SU-DHL-6 (cell line): ENCODE results near the gene TRPM7.

Experiments
- H2AFZ ChIP-seq: fragments of 200-600 bp; sonication (generic); 2 replicates; pipeline ENCODE4 v1.6.1; 2014; ENCODE audit warnings: low read depth, mild to moderate bottlenecking, moderate library complexity, mixed read lengths, antibody characterized with exemption, low read length; ENCODE audit not compliant: severe bottlenecking
- H3F3A ChIP-seq: fragments of 200-600 bp; shearing (Covaris generic); 2 replicates; pipeline ENCODE4 v1.6.0; 2016; ENCODE audit warnings: antibody characterized with exemption, mild to moderate bottlenecking; ENCODE audit not compliant: insufficient read depth
- H3K27ac ChIP-seq: fragments of 200-600 bp; sonication (generic); 2 replicates; pipeline ENCODE4 v1.5.1; 2016; ENCODE audit warnings: low read depth, mild to moderate bottlenecking, low read length, moderate library complexity, mixed read lengths
- H3K27me3 ChIP-seq: fragments of 200-600 bp; sonication (generic), shearing (Covaris generic); 2 replicates; pipeline ENCODE4 v1.6.0; 2014; ENCODE audit warnings: mild to moderate bottlenecking, low read length
- H3K36me3 ChIP-seq: fragments of 200-600 bp; sonication (generic); 2 replicates; pipeline ENCODE4 v1.6.1; 2014; ENCODE audit warnings: mild to moderate bottlenecking, low read length, mixed read lengths
- H3K4me2 ChIP-seq: fragments of 300-600, 200-600 bp; shearing (Covaris generic), sonication (generic); 2 replicates; pipeline ENCODE4 v1.6.0; 2014; ENCODE audit warnings: low read length, low read depth, mild to moderate bottlenecking; ENCODE audit not compliant: poor library complexity, severe bottlenecking
- H3K4me3 ChIP-seq: fragments of 200-600 bp; sonication (generic); 2 replicates; pipeline ENCODE4 v1.5.1; 2014; ENCODE audit warnings: antibody characterized with exemption, low read length, mild to moderate bottlenecking, mixed read lengths; ENCODE audit not compliant: insufficient read depth, poor library complexity, severe bottlenecking
- H3K79me2 ChIP-seq: fragments of 200-600 bp; sonication (generic); 2 replicates; pipeline ENCODE4 v1.6.1; 2014; ENCODE audit warnings: mild to moderate bottlenecking, low read length, moderate library complexity; ENCODE audit not compliant: insufficient read depth
- H3K9ac ChIP-seq: fragments of 200-600 bp; sonication (generic); 2 replicates; pipeline ENCODE4 v1.7.0; 2014; ENCODE audit warnings: mild to moderate bottlenecking, low read length
- H3K9me2 ChIP-seq: fragments of 200-600 bp; sonication (generic); replicated peaks from 2 replicates; pipeline ENCODE4 v1.6.1; 2014; ENCODE audit warnings: low read length; ENCODE audit not compliant: insufficient read depth
- H3K9me3 ChIP-seq: fragments of 200-600 bp; sonication (generic); 2 replicates; pipeline ENCODE4 v1.6.1; 2014; ENCODE audit warnings: low read length, mixed read lengths; ENCODE audit not compliant: insufficient read depth
- H4K20me1 ChIP-seq: fragments of 200-600 bp; sonication (generic); 2 replicates; pipeline ENCODE4 v1.6.1; 2014; ENCODE audit warnings: low read depth, mild to moderate bottlenecking, antibody characterized with exemption, low read length, moderate library complexity, mixed read lengths
- CTCF ChIP-seq: fragments of 200-600 bp; sonication (generic); IDR thresholded peaks from one replicate; pipeline ENCODE4 v1.5.1; 2017; ENCODE audit warnings: antibody characterized with exemption, mild to moderate bottlenecking, low read length, moderate library complexity; ENCODE audit not compliant: insufficient read depth, poor library complexity, severe bottlenecking
- EZH2phosphoT487 ChIP-seq: fragments of 200-600 bp; sonication (generic), shearing (Covaris generic); conservative IDR thresholded peaks from 2 replicates; pipeline ENCODE4 v1.6.1; 2018; ENCODE audit warnings: mild to moderate bottlenecking, antibody characterized with exemption, low read length, moderate library complexity, mixed read lengths

TRPM7 gene

GRCh38 chr15:50681467-50681866, 5.1 kb downstream of the TRPM7 start:
- no peak overlapping the region for H3K27ac ChIP-seq
- H3K27me3 ChIP-seq, result no peaks in the 10 kb centered on the region
- H3K4me3 ChIP-seq, result no peak overlapping the region
- H2AFZ ChIP-seq, result no peak overlapping the region
- peaks cover 99% of the 10 kb centered on the region for H3K79me2 ChIP-seq
- 0 out of 2 replicates have a peak, but pooled peaks cover 2% of the 10 kb centered on the region for H3K36me3 ChIP-seq
- no peaks in the 10 kb centered on the region for H3K9me2 ChIP-seq
- H3F3A ChIP-seq, result peaks cover 5% of the 10 kb centered on the region; the same call in 1 of the 2 replicates
- no peak overlapping the region for H3K9ac ChIP-seq
- H3K9me3 ChIP-seq, result no peaks in the 10 kb centered on the region
- TF ChIP-seq CTCF (no peak), EZH2phosphoT487 (no peak)
- H3K4me2 ChIP-seq, result no peak overlapping the region
- H4K20me1 ChIP-seq, result 0 out of 2 replicates have a peak, but pooled peaks cover 12% of the 10 kb centered on the region

DNA sequence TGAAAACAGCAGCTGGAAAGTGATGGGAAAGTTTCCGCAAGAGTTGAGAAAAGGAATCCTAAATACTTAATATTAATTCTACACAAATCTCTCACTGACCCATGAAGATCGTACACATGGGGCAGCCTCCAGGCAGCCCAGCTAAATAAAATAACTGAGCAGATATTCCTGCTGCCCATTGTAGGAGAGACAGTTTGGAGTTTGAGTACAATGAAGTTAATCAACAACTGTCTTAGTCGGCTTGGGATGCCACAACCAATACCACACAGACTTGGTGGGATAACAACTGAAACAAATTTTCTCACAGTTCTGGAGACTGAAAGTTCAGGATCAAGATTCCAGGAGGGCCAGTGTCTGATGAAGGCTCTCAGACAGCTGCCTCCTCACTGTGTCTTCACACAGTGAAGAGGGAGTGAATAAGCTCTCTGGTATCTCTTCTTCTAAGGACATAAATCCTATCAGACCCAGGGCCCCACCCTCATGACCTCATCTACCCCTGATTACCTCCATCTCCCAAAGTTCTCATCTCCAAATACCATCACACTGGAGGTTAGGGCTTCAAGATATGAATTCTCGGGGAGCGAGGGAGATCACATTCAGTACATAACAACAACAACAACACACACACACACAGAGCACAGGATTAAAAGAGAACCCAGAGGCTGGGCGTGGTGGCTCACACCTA, 9.7 kb downstream of the TRPM7 start:
- Histone ChIP-seq H3K4me2 (no peak overlapping the region), H3K4me3 (no peak overlapping the region), H3F3A (peaks cover 13% of the 10 kb centered on the region), H3K27me3 (no peaks in the 10 kb centered on the region), H3K27ac (no peak overlapping the region), H3K9me2 (no peaks in the 10 kb centered on the region), H3K79me2 (peaks cover 96% of the 10 kb centered on the region), H3K9me3 (no peaks in the 10 kb centered on the region), H3K36me3 (peaks cover 4% of the 10 kb centered on the region; the same call in 1 of the 2 replicates), H3K9ac (no peak overlapping the region), H2AFZ (no peak overlapping the region), H4K20me1 (peaks cover 8% of the 10 kb centered on the region; the same call in 1 of the 2 replicates)
- TF ChIP-seq EZH2phosphoT487, result no peak
- TF ChIP-seq CTCF, result no peak

DNA sequence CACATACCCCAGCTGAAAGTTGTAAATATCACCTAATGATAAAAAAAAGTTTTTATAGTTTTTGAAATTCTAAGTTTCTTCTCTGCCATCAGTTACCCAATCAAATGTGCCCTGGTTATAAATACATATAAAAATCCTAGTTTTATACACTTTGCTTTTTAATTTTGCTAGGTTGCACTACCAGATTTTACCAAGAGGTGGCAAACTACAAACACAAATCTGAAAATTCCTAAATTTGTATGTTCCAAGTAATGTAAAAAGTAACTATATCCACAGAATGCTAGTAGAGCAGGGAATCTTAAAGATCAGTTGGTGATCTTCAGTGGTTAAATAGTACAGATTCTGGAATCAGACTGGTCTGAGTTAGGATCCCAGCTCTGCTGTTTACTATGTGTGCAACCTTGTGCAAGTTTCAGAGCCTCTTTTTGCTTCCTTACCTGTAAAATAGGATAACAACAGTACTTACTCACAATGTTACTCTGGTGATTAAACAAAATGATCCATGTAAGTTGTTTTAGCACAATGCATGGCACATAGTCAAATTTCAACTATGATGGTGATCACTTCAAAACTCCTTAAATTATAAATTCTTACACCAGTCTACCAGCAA, 11.0 kb downstream of the TRPM7 start:
- Histone ChIP-seq H3K36me3 (peaks cover 4% of the 10 kb centered on the region; the same call in 1 of the 2 replicates), H4K20me1 (peaks cover 10% of the 10 kb centered on the region), H2AFZ (no peak overlapping the region), H3K9me3 (no peaks in the 10 kb centered on the region), H3K4me3 (no peak overlapping the region), H3K9me2 (no peaks in the 10 kb centered on the region), H3K4me2 (no peak overlapping the region), H3K27me3 (no peaks in the 10 kb centered on the region), H3K27ac (no peak overlapping the region), H3F3A (peaks cover 13% of the 10 kb centered on the region), H3K79me2 (peaks cover 96% of the 10 kb centered on the region), H3K9ac (no peak overlapping the region)
- TF ChIP-seq EZH2phosphoT487 (no peak), CTCF (peak; percentile 78)
